ENCODE measurements around the gene CAMK2B. TPM values are rescaled to one million over a fixed set of nuclear protein-coding genes. Genes with fewer than 3 reads are reported as not detected.

CAMK2B gene
- total and polyA plus RNA-seq, 2 experiments from 2014 or later: not detected

DNA sequence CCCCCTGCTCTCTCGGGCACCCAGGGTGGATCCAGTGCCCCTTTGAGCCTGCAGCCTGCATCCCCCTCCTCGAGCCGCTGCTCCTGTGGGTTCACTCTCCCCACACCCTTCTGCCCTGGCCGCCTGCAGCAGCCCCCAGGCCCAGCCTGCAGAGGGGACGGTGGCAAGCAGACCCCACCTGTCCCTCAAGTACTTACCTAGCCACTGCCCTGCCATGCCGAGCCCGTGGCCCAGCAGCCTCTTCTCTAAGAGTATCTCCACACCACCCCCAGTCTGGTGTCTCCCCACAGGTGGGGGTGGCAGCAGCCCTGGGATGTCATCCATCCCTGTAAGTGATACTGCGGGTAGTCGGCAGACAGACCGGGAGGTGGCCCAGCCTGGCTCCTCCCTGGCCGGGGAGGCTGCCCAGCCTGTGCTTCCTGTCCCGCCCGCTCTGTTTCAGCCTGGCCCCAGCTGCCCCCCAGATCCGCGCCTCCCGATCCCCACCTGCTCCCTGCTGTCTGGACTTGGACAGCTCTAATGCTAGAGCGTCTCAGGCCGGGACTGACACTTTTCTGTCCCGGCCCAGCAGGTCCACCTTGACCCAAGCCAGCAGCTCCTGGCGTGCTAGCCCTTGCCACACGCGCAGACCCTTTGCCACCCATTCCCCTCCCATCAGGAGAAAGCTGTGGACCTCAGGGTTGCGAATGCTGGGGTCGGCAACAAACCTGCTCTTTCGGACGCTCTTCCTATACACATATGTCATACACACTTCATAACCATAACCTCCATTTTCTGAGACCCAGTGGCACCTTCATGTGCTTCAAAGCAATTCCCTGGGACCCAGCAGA lies 99.6 kb downstream of the CAMK2B start (continued):
- TF ChIP-seq, protein P1, sequence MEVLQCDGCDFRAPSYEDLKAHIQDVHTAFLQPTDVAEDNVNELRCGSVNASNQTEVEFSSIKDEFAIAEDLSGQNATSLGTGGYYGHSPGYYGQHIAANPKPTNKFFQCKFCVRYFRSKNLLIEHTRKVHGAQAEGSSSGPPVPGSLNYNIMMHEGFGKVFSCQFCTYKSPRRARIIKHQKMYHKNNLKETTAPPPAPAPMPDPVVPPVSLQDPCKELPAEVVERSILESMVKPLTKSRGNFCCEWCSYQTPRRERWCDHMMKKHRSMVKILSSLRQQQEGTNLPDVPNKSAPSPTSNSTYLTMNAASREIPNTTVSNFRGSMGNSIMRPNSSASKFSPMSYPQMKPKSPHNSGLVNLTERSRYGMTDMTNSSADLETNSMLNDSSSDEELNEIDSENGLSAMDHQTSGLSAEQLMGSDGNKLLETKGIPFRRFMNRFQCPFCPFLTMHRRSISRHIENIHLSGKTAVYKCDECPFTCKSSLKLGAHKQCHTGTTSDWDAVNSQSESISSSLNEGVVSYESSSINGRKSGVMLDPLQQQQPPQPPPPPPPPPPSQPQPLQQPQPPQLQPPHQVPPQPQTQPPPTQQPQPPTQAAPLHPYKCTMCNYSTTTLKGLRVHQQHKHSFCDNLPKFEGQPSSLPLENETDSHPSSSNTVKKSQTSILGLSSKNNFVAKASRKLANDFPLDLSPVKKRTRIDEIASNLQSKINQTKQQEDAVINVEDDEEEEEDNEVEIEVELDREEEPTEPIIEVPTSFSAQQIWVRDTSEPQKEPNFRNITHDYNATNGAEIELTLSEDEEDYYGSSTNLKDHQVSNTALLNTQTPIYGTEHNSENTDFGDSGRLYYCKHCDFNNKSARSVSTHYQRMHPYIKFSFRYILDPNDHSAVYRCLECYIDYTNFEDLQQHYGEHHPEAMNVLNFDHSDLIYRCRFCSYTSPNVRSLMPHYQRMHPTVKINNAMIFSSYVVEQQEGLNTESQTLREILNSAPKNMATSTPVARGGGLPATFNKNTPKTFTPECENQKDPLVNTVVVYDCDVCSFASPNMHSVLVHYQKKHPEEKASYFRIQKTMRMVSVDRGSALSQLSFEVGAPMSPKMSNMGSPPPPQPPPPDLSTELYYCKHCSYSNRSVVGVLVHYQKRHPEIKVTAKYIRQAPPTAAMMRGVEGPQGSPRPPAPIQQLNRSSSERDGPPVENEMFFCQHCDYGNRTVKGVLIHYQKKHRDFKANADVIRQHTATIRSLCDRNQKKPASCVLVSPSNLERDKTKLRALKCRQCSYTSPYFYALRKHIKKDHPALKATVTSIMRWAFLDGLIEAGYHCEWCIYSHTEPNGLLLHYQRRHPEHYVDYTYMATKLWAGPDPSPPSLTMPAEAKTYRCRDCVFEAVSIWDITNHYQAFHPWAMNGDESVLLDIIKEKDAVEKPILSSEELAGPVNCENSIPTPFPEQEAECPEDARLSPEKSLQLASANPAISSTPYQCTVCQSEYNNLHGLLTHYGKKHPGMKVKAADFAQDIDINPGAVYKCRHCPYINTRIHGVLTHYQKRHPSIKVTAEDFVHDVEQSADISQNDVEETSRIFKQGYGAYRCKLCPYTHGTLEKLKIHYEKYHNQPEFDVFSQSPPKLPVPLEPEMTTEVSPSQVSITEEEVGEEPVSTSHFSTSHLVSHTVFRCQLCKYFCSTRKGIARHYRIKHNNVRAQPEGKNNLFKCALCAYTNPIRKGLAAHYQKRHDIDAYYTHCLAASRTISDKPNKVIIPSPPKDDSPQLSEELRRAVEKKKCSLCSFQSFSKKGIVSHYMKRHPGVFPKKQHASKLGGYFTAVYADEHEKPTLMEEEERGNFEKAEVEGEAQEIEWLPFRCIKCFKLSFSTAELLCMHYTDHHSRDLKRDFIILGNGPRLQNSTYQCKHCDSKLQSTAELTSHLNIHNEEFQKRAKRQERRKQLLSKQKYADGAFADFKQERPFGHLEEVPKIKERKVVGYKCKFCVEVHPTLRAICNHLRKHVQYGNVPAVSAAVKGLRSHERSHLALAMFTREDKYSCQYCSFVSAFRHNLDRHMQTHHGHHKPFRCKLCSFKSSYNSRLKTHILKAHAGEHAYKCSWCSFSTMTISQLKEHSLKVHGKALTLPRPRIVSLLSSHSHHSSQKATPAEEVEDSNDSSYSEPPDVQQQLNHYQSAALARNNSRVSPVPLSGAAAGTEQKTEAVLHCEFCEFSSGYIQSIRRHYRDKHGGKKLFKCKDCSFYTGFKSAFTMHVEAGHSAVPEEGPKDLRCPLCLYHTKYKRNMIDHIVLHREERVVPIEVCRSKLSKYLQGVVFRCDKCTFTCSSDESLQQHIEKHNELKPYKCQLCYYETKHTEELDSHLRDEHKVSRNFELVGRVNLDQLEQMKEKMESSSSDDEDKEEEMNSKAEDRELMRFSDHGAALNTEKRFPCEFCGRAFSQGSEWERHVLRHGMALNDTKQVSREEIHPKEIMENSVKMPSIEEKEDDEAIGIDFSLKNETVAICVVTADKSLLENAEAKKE (CRISPR knock-in tag; IDR thresholded peaks at IDR 0.05): no peak
- TF ChIP-seq EZH2phosphoT487 (IDR thresholded peaks at IDR 0.05; ENCODE audit: unreplicated experiment) (no peak), JUNB (IDR thresholded peaks at IDR 0.05; ENCODE audit: unreplicated experiment) (no peak), CREB1 (CRISPR knock-in tag; IDR thresholded peaks at IDR 0.05; ENCODE audit: low read depth) (no peak), NANOG (IDR thresholded peaks at IDR 0.05; ENCODE audit: borderline replicate concordance) (no peak), ETS1 (IDR thresholded peaks at IDR 0.05) (no peak), POLR2AphosphoS5 (IDR thresholded peaks at IDR 0.05; ENCODE audit: low read depth) (no peak)

DNA sequence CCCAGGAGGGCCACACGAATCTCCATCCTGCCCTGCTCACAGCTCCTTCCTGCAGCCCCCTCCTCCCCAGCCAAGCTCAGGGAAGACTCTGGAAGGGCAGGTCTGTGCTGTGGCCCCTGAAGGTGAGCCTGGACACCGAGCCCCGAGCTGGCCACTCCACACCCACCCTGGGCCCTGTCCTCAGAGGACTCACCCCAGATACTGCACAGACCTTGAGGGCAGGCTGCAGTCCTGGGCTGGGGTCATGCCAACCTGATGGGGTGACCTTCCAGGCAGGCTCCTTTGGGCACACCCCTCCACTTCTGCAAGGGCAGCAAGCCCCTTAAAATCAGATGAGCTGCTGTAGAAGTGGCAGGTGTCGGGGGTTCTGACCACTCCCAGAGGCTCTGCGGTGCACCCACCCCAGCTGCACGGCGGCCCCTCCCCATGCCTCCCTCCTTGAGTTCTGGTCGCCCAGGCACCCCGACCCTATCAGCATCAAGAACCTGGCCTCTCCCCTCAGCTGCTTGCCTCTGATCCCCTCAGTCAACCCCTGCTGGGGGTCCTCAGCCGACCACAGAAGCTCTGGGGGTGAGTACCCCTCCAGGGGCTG lies 100.3 kb downstream of the CAMK2B start:
- no peak overlapping the region for H3K27ac Mint-ChIP-seq
- TF ChIP-seq ZNF114 (CRISPR knock-in tag; IDR thresholded peaks at IDR 0.05) (no peak), CREB1 (CRISPR knock-in tag; IDR thresholded peaks at IDR 0.05; ENCODE audit: low read depth) (no peak)

More for the DNA sequence above, 100.3 kb downstream of the CAMK2B start:
- ATAC-seq (no peak), DNase-seq (ENCODE audit: low spot score) (no peak)
- Histone ChIP-seq H3K4me3 (no peak overlapping the region), H2AFZ (no peak overlapping the region), H3K4me1 (ENCODE audit: insufficient read depth) (peaks cover 4% of the 10 kb centered on the region; the same call in 1 of the 2 replicates), H3K27ac (ENCODE audit: low read depth) (no peak overlapping the region), H3K9me2 (ENCODE audit: insufficient read depth) (no peaks in the 10 kb centered on the region), H3F3A (replicated peaks; ENCODE audit: low read depth) (no peaks in the 10 kb centered on the region), H3K27me3 (ENCODE audit: insufficient read depth) (no peaks in the 10 kb centered on the region), H3K36me3 (ENCODE audit: insufficient read depth) (no peaks in the 10 kb centered on the region), H4K20me1 (replicated peaks; ENCODE audit: insufficient read depth) (no peaks in the 10 kb centered on the region), H3K4me2 (no peak overlapping the region), H3K79me2 (replicated peaks; ENCODE audit: insufficient read depth) (no peaks in the 10 kb centered on the region)
- no peak overlapping the region for H3K4me3 Mint-ChIP-seq
- H3K27me3 Mint-ChIP-seq (ENCODE audit: insufficient read depth, low read depth, poor library complexity): peaks cover 13% of the 10 kb centered on the region
- H3K4me1 Mint-ChIP-seq: peaks cover 17% of the 10 kb centered on the region
- no peaks in the 10 kb centered on the region for H3K36me3 Mint-ChIP-seq (ENCODE audit: low read depth)
- H3K9me3 Mint-ChIP-seq: no peaks in the 10 kb centered on the region

All from GM23338 (cell line).